Tibial nerve (tissue), 4 donors: Measurements from ENCODE around the gene MBIP. TPM values are rescaled to one million over a fixed set of nuclear protein-coding genes. Genes with fewer than 3 reads are reported as not detected.

Source experiments
- DNase-seq, 2 donors: peaks; one replicate each; pipeline ENCODE4 v3.0.0-alpha.2; 2019; ENCODE audit warnings: low spot score in 2 of 2
- H3K27ac ChIP-seq, 4 donors: fragments of 200-600 bp; sonication (generic) in 3 of 4; one replicate each; pipeline ENCODE4 v1.5.1; 2017 to 2019; ENCODE audit warnings: mild to moderate bottlenecking in 1 of 4
- H3K27me3 ChIP-seq, 2 donors: fragments of 200-600 bp; sonication (generic) in 1 of 2; one replicate each; pipeline versions ENCODE4 v1.5.1 to v1.6.0; 2017 to 2019
- H3K36me3 ChIP-seq, 3 donors: fragments of 200-600 bp; sonication (generic); one replicate each; pipeline ENCODE4 v1.5.1; 2018 to 2019
- H3K4me1 ChIP-seq, 4 donors: fragments of 200-600 bp; sonication (generic) in 3 of 4; one replicate each; pipeline ENCODE4 v1.5.1; 2017 to 2019
- H3K4me3 ChIP-seq, 4 donors: fragments of 200-600 bp; sonication (generic) in 3 of 4; one replicate each; pipeline ENCODE4 v1.5.1; 2017 to 2019; ENCODE audit warnings: mild to moderate bottlenecking in 1 of 4, moderate library complexity in 1 of 4
- H3K9me3 ChIP-seq, 4 donors: fragments of 200-600 bp; sonication (generic) in 3 of 4; one replicate each; pipeline ENCODE4 v1.5.1; 2017 to 2019
- CTCF ChIP-seq, 5 experiments: fragments of 200-600 bp in 3 of 5; fragments of 450-650 bp in 2 of 5; sonication (generic) in 3 of 5; IDR thresholded peaks; one replicate each; pipeline ENCODE4 v1.5.1; 2016 to 2019; ENCODE audit warnings: antibody characterized with exemption in 5 of 5, mild to moderate bottlenecking in 3 of 5, moderate library complexity in 2 of 5
- EP300 ChIP-seq, 2 donors: sonication (generic); formaldehyde crosslinking; IDR thresholded peaks; one replicate each; pipeline ENCODE4 v1.6.1; 2017; ENCODE audit warnings: antibody characterized with exemption in 2 of 2, mild to moderate bottlenecking in 1 of 2
- POLR2A ChIP-seq, 2 donors: fragments of 450-650 bp; IDR thresholded peaks; one replicate each; pipeline ENCODE4 v1.6.1; 2017; ENCODE audit warnings: antibody characterized with exemption in 2 of 2, mild to moderate bottlenecking in 2 of 2, moderate library complexity in 2 of 2
- WGBS, 2 donors: methylation state at CpG; one replicate each; pipeline ENCODE4 v1.1.5; 2018; 5-methylcytosine and 5-hydroxymethylcytosine counted together
- total RNA-seq, 4 donors: library from RNA; depleted of rRNA; stranded (reverse); fragments of >200 nt; gene quantifications; one replicate each; pipeline ENCODE4 v1.1.0, GENCODE V29; 2016

The MBIP gene, protein sequence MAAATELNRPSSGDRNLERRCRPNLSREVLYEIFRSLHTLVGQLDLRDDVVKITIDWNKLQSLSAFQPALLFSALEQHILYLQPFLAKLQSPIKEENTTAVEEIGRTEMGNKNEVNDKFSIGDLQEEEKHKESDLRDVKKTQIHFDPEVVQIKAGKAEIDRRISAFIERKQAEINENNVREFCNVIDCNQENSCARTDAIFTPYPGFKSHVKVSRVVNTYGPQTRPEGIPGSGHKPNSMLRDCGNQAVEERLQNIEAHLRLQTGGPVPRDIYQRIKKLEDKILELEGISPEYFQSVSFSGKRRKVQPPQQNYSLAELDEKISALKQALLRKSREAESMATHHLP
- total RNA-seq, result 10 to 100 TPM; 18.9 to 38.0 (median 25.5) TPM

- WGBS, 2 donors, result 0% methylated on average over 27 to 35 of the region's 35 CpGs
- peak within 1 kb of the TSS; percentile 77 to 89 (median 80) for H3K27ac ChIP-seq
- peak; percentile 87 to 96 for DNase-seq
These were observed at the start of gene MBIP for GRCh38 chr14:36320200-36320896. MBIP (minus strand) TSS chr14:36320637; CDS start chr14:36320588, 49 bp downstream.

GRCh38 chr14:36367985-36368774 lies 47.7 kb upstream of the MBIP start:
- Histone ChIP-seq H3K4me1 (no peaks in the 10 kb centered on the region), H3K4me3 (no peak overlapping the region), H3K36me3 (no peaks in the 10 kb centered on the region), H3K9me3 (no peaks in the 10 kb centered on the region), H3K27me3 (no peaks in the 10 kb centered on the region), H3K27ac (no peak overlapping the region)
- DNase-seq, result no peak
- TF ChIP-seq POLR2A (IDR thresholded peaks at IDR 0.05) (no peak), EP300 (IDR thresholded peaks at IDR 0.05) (no peak)
- WGBS, 2 donors, result 67 to 82% methylated on average over 6 of the region's 6 CpGs

More at GRCh38 chr14:36320200-36320896, at the start of gene MBIP:
- peak in 1 of 2 donors; percentile 75 for TF ChIP-seq EP300 (IDR thresholded peaks at IDR 0.05)
- TF ChIP-seq POLR2A (IDR thresholded peaks at IDR 0.05), result peak; percentile 43 to 73
- no peak for TF ChIP-seq CTCF (IDR thresholded peaks at IDR 0.05)
- Histone ChIP-seq H3K4me3 (peak within 1 kb of the TSS; percentile 77 to 92 (median 86)), H3K9me3 (no peaks in the 10 kb centered on the region), H3K27me3 (no peaks in the 10 kb centered on the region), H3K4me1 (peaks cover 0 to 31% (median 2%) of the 10 kb centered on the region in 4 donors), H3K36me3 (no peaks in the 10 kb centered on the region)

DNA sequence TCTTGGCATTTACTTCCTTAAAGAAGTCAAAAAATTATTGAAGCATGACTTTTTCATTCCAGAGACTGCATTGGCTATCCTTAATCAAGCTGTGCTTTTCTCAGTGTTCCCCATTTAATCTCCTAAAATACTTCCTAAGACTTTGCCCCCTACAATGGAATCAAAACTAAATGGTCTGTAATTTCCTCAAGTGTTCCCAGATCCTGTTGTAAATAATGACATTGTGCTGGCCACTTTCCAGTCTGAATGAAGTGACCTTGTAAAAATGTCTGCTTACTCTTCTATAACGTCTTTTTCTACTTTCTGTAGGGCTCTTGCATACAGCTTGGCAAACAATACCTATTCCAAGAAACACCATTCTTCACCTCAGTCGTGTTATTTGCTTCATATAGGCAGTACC lies 45.3 kb upstream of the MBIP start:
- DNase-seq, result no peak
- H3K27me3 ChIP-seq, result no peaks in the 10 kb centered on the region
- no peak overlapping the region for H3K4me3 ChIP-seq
- H3K27ac ChIP-seq, result no peak overlapping the region
- WGBS, 2 donors, result 41 to 42% methylated on average over 2 of the region's 2 CpGs
- TF ChIP-seq POLR2A (IDR thresholded peaks at IDR 0.05) (no peak), CTCF (IDR thresholded peaks at IDR 0.05) (no peak), EP300 (IDR thresholded peaks at IDR 0.05) (no peak)
- no peaks in the 10 kb centered on the region for H3K4me1 ChIP-seq
- H3K36me3 ChIP-seq, result no peaks in the 10 kb centered on the region
- H3K9me3 ChIP-seq, result no peaks in the 10 kb centered on the region

DNA sequence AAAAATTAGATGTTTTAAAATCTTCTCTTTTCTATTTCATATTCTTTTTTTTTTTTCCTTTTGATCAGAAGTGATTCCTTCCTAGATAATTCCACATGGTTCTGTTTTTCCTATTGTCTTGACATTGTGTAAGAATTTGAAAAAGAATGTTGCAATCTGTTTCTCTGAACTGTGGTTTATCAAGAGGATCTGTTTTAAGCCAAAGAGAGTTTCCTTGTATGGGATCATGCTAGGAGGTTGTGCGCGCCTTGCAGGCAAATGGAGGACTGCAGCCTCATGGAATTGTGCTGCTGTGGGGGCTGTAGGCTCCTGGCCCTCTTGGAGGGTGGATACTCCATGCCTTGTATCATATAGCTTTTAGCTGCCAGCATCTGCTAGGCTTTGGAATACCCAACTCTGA lies 43.3 kb upstream of the MBIP start:
- Histone ChIP-seq H3K9me3 (no peaks in the 10 kb centered on the region), H3K4me3 (no peak overlapping the region), H3K36me3 (no peaks in the 10 kb centered on the region), H3K27ac (no peak overlapping the region), H3K4me1 (no peaks in the 10 kb centered on the region), H3K27me3 (no peaks in the 10 kb centered on the region)
- DNase-seq, result no peak
- 88 to 89% methylated on average over 2 of the region's 2 CpGs for WGBS, 2 donors
- no peak for TF ChIP-seq CTCF (IDR thresholded peaks at IDR 0.05)
- no peak for TF ChIP-seq POLR2A (IDR thresholded peaks at IDR 0.05)
- no peak for TF ChIP-seq EP300 (IDR thresholded peaks at IDR 0.05)

GRCh38 chr14:36362648-36363047 lies 42.2 kb upstream of the MBIP start:
- DNase-seq, result no peak
- H3K4me3 ChIP-seq, result no peak overlapping the region
- H3K4me1 ChIP-seq, result no peaks in the 10 kb centered on the region
- no peaks in the 10 kb centered on the region for H3K27me3 ChIP-seq
- no peaks in the 10 kb centered on the region for H3K9me3 ChIP-seq
- H3K27ac ChIP-seq, result no peak overlapping the region
- TF ChIP-seq CTCF (IDR thresholded peaks at IDR 0.05) (no peak), EP300 (IDR thresholded peaks at IDR 0.05) (no peak), POLR2A (IDR thresholded peaks at IDR 0.05) (no peak)
- 49 to 70% methylated on average over 3 of the region's 3 CpGs for WGBS, 2 donors
- H3K36me3 ChIP-seq, result no peaks in the 10 kb centered on the region
